H1 (cell line): ENCODE measurements around the gene ETNPPL. TPM values are rescaled to one million over a fixed set of nuclear protein-coding genes. Genes with fewer than 3 reads are reported as not detected.

Experiments used
- CTCF ChIA-PET: fragments of 300-600 bp; sonication (Branson Sonifier 250); formaldehyde crosslinking; loops from one replicate; lab custom pipeline; 2021; ENCODE audit not compliant: partially characterized antibody; lab: Charles Lee
- POLR2A ChIA-PET: fragments of 300-600 bp; sonication (Branson Sonifier 250); formaldehyde crosslinking; loops from one replicate; lab custom pipeline; 2021; ENCODE audit warnings: inconsistent platforms; ENCODE audit not compliant: partially characterized antibody; lab: Charles Lee
- DNase-seq, 2 experiments: peaks; one replicate each; pipeline versions ENCODE4 v3.0.0 to v3.0.0-alpha.2; 2010 to 2022; ENCODE audit warnings: low spot score in 2 of 2, low read depth in 1 of 2, mixed read lengths in 1 of 2
- FAIRE-seq: peaks from 2 replicates; lab custom pipeline; 2011; peaks lifted over from hg19 to GRCh38; lab: Jason Lieb, UNC
- H2AFZ ChIP-seq: 2 replicates; pipeline ENCODE4 v1.8.1; 2012; ENCODE audit warnings: low read length, inconsistent platforms
- H2AK5ac ChIP-seq: 2 replicates; pipeline ENCODE4 v1.6.1; 2013; ENCODE audit warnings: low read depth, low read length
- H2BK120ac ChIP-seq: replicated peaks from 2 replicates; pipeline ENCODE3; 2013; ENCODE audit warnings: low read depth, low read length, inconsistent platforms
- H2BK12ac ChIP-seq: 2 replicates; pipeline ENCODE4 v1.6.1; 2013; ENCODE audit warnings: low read depth, low read length
- H2BK15ac ChIP-seq: 2 replicates; pipeline ENCODE4 v1.6.1; 2013; ENCODE audit warnings: low read length
- H2BK20ac ChIP-seq: 2 replicates; pipeline ENCODE4 v1.6.1; 2013; ENCODE audit warnings: low read length
- H2BK5ac ChIP-seq: 2 replicates; pipeline ENCODE4 v1.6.1; 2013; ENCODE audit warnings: low read depth, low read length
- H3K14ac ChIP-seq: 2 replicates; pipeline ENCODE4 v1.6.1; 2013; ENCODE audit warnings: inconsistent platforms; ENCODE audit not compliant: insufficient read length
- H3K18ac ChIP-seq: 2 replicates; pipeline ENCODE4 v1.6.1; 2013; ENCODE audit warnings: low read length; ENCODE audit errors: extremely low read depth
- H3K23ac ChIP-seq: 2 replicates; pipeline ENCODE4 v1.6.1; 2013; ENCODE audit warnings: inconsistent platforms; ENCODE audit not compliant: insufficient read length
- H3K23me2 ChIP-seq: 2 replicates; pipeline ENCODE4 v1.6.1; 2013; ENCODE audit warnings: low read depth, low read length
- H3K27ac ChIP-seq: 2 replicates; pipeline ENCODE4 v1.6.1; 2011; ENCODE audit warnings: low read depth, low read length, inconsistent platforms
- H3K27me3 ChIP-seq, 4 experiments: replicated peaks in 1 of 4; 1 replicate in 1 of 4; 2 replicates in 3 of 4; pipeline versions ENCODE4 v1.6.1 to v1.8.1; 2011 to 2013; ENCODE audit warnings: low read length in 3 of 4, mild to moderate bottlenecking in 3 of 4, inconsistent platforms in 2 of 4, mixed read lengths in 2 of 4, moderate library complexity in 1 of 4; ENCODE audit not compliant: control insufficient read depth in 3 of 4, insufficient read depth in 3 of 4; ENCODE audit errors: extremely low read depth in 1 of 4
- H3K36me3 ChIP-seq, 4 experiments: 2 replicates each; pipeline versions ENCODE4 v1.6.1 to v1.8.1; 2011 to 2013; ENCODE audit warnings: mild to moderate bottlenecking in 4 of 4, low read length in 3 of 4, moderate library complexity in 2 of 4, control low read depth in 1 of 4, inconsistent platforms in 1 of 4; ENCODE audit not compliant: insufficient read depth in 4 of 4, control insufficient read depth in 2 of 4
- H3K4ac ChIP-seq: replicated peaks from 2 replicates; pipeline ENCODE3; 2013; ENCODE audit warnings: low read length, low read depth, mixed read lengths, inconsistent platforms; ENCODE audit not compliant: insufficient read length
- H3K4me1 ChIP-seq, 4 experiments: replicated peaks in 1 of 4; 1 replicate in 1 of 4; 2 replicates in 3 of 4; pipeline versions ENCODE4 v1.6.1 to v1.8.1; 2011 to 2013; ENCODE audit warnings: low read length in 3 of 4, inconsistent platforms in 2 of 4, mixed read lengths in 1 of 4; ENCODE audit not compliant: insufficient read depth in 4 of 4, control insufficient read depth in 3 of 4
- H3K4me2 ChIP-seq, 2 experiments: 2 replicates each; pipeline versions ENCODE4 v1.6.1 to v1.8.1; 2011 to 2013; ENCODE audit warnings: low read depth in 2 of 2, low read length in 2 of 2, control low read depth in 1 of 2, inconsistent platforms in 1 of 2, mild to moderate bottlenecking in 1 of 2; ENCODE audit not compliant: insufficient read depth in 1 of 2
- H3K4me3 ChIP-seq, 4 experiments: fragments of 200-600, 300-600 bp in 1 of 4; sonication (generic), shearing (Covaris generic), sonication (Bioruptor Twin) in 1 of 4; 2 replicates each; pipeline versions ENCODE4 v1.5.1 to v1.8.1; 2011 to 2016; ENCODE audit warnings: low read length in 4 of 4, low read depth in 3 of 4, control low read depth in 2 of 4, inconsistent platforms in 2 of 4, mild to moderate bottlenecking in 2 of 4, mixed read lengths in 1 of 4, moderate library complexity in 1 of 4; ENCODE audit not compliant: insufficient read depth in 2 of 4; ENCODE audit errors: extremely low read depth in 1 of 4
- H3K56ac ChIP-seq: replicated peaks from 2 replicates; pipeline ENCODE3; 2013; ENCODE audit warnings: low read depth, mild to moderate bottlenecking, mixed read lengths, low read length, inconsistent platforms; ENCODE audit not compliant: insufficient read length
- H3K79me1 ChIP-seq: 2 replicates; pipeline ENCODE4 v1.6.1; 2013; ENCODE audit warnings: low read depth, low read length, control low read depth
- H3K79me2 ChIP-seq, 2 experiments: 2 replicates each; pipeline versions ENCODE4 v1.6.1 to v1.8.1; 2012 to 2013; ENCODE audit warnings: low read length in 2 of 2, mild to moderate bottlenecking in 2 of 2, inconsistent platforms in 1 of 2; ENCODE audit not compliant: insufficient read depth in 2 of 2, control insufficient read depth in 1 of 2
- H3K9ac ChIP-seq, 4 experiments: replicated peaks in 1 of 4; 1 replicate in 1 of 4; 2 replicates in 3 of 4; pipeline versions ENCODE4 v1.6.1 to v1.8.1; 2011 to 2013; ENCODE audit warnings: low read depth in 3 of 4, low read length in 3 of 4, control low read depth in 2 of 4, mild to moderate bottlenecking in 2 of 4, moderate library complexity in 2 of 4, inconsistent platforms in 1 of 4; ENCODE audit errors: extremely low read depth in 1 of 4
- H3K9me3 ChIP-seq, 2 experiments: 2 replicates each; pipeline versions ENCODE4 v1.6.1 to v1.8.1; 2012 to 2013; ENCODE audit warnings: mild to moderate bottlenecking in 2 of 2, moderate library complexity in 2 of 2, control low read depth in 1 of 2, inconsistent platforms in 1 of 2, low read depth in 1 of 2, low read length in 1 of 2, mixed read lengths in 1 of 2; ENCODE audit not compliant: insufficient read depth in 2 of 2
- H4K20me1 ChIP-seq, 2 experiments: replicated peaks in 1 of 2; 2 replicates each; pipeline versions ENCODE3 to v1.8.1; 2011 to 2013; ENCODE audit warnings: inconsistent platforms in 2 of 2, low read length in 2 of 2, mild to moderate bottlenecking in 1 of 2; ENCODE audit not compliant: insufficient read depth in 2 of 2, control insufficient read depth in 1 of 2
- H4K5ac ChIP-seq: 2 replicates; pipeline ENCODE4 v1.6.1; 2013; ENCODE audit warnings: low read length, low read depth, mixed read lengths, inconsistent platforms; ENCODE audit not compliant: insufficient read length
- H4K8ac ChIP-seq: 2 replicates; pipeline ENCODE4 v1.8.0; 2013; ENCODE audit warnings: mild to moderate bottlenecking, moderate library complexity, low read length, inconsistent platforms; ENCODE audit not compliant: insufficient read depth; ENCODE audit errors: extremely low read depth
- H4K91ac ChIP-seq: replicated peaks from 2 replicates; pipeline ENCODE3; 2013; ENCODE audit warnings: low read length, mixed read lengths, inconsistent platforms; ENCODE audit not compliant: insufficient read length
- CTCF ChIP-seq, 3 experiments: IDR thresholded peaks; 1 replicate in 2 of 3; 2 replicates in 1 of 3; pipeline versions ENCODE4 v1.5.1 to v1.6.1; 2011; ENCODE audit warnings: low read length in 3 of 3, mild to moderate bottlenecking in 3 of 3, inconsistent platforms in 2 of 3, low read depth in 1 of 3, moderate library complexity in 1 of 3; ENCODE audit not compliant: insufficient read depth in 1 of 3; ENCODE audit errors: control extremely low read depth in 1 of 3
- GABPA ChIP-seq: IDR thresholded peaks from 2 replicates; pipeline ENCODE4 v1.6.1; 2011; ENCODE audit warnings: mild to moderate bottlenecking, low read length, moderate library complexity, borderline replicate concordance; ENCODE audit not compliant: insufficient read depth
- HDAC6 ChIP-seq: IDR thresholded peaks from one replicate; pipeline ENCODE4 v1.7.1; 2012; ENCODE audit warnings: low read depth, mild to moderate bottlenecking, inconsistent platforms, low read length, moderate library complexity
- MAFK ChIP-seq: IDR thresholded peaks from 2 replicates; pipeline ENCODE4 v1.6.1; 2012; ENCODE audit warnings: low read depth, mild to moderate bottlenecking, improper control_type of control experiment, low read length
- SP1 ChIP-seq: IDR thresholded peaks from 2 replicates; pipeline ENCODE4 v1.6.1; 2011; ENCODE audit warnings: low read depth, low read length
- SRF ChIP-seq: IDR thresholded peaks from 2 replicates; pipeline ENCODE4 v1.6.1; 2011; ENCODE audit warnings: mild to moderate bottlenecking, low read depth, low read length, moderate library complexity
- TAF7 ChIP-seq: optimal IDR thresholded peaks from 2 replicates; pipeline ENCODE3; 2011; ENCODE audit warnings: low read depth, mild to moderate bottlenecking, inconsistent platforms, low read length, moderate library complexity, borderline replicate concordance
- WGBS, 2 experiments: shearing (Covaris generic) in 1 of 2; methylation state at CpG; one replicate each; pipeline versions ENCODE4 v1.1.6 to v1.1.7; 2013 to 2015; ENCODE audit warnings: low lambda C conversion rate in 2 of 2, mixed read lengths in 2 of 2, inconsistent platforms in 1 of 2, low coverage in 1 of 2, missing lambda C conversion rate in 1 of 2; ENCODE audit not compliant: insufficient replicate concordance in 2 of 2, insufficient coverage in 1 of 2, insufficient read length in 1 of 2; ENCODE audit errors: extremely low coverage in 1 of 2, missing lambda C conversion rate in 1 of 2; 5-methylcytosine and 5-hydroxymethylcytosine counted together
- polyA plus RNA-seq, 7 experiments: library from polyadenylated mRNA; depleted of rRNA in 3 of 7; stranded (reverse) in 5 of 7; unstranded in 2 of 7; fragments of >200 nt in 5 of 7; fragments of 200-250 nt in 2 of 7; gene quantifications; 1 replicate in 5 of 7; 2 replicates in 1 of 7; 4 replicates in 1 of 7; pipeline versions ENCODE4 v1.2.1 to v1.2.3, GENCODE V29; 2011 to 2013; ENCODE audit warnings: missing spikeins in 2 of 7, mixed read lengths in 2 of 7
- total RNA-seq: library from RNA; stranded (reverse); fragmentation: NEBNext Ultra II Directional; extraction: Animal tissue kit (Norgen Biotek cat#: 25700); gene quantifications from 2 replicates; pipeline ENCODE4 v1.2.1, GENCODE V29; 2021

Gene ETNPPL
- total and polyA plus RNA-seq, 2 of the 8 experiments (the other 6 are each of a cell fraction or from before 2014, with no cell fraction given) = 0.80 to 2.5 TPM

DNA sequence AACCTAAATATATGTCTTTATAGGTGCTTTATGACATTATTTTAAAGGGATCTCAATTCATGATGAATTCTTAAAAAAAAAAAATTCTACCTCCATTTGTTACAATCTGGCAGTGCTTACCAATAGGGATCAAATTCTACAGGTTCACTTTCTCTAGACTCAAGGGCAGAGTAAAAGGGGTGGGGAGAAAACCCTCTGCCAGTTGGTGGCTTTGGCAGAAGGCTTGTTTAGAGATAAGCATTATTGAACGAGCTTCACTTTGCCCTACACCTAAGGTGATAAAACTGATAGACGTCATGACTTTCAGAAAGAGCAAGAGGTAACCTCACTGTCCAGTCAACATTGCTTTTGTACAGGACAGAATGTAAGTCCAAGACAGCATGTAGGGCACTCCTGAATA is 58.9 kb downstream of the ETNPPL start:
- H3K23ac ChIP-seq = no peak overlapping the region
- H2BK5ac ChIP-seq = no peak overlapping the region
- no peak overlapping the region for H4K5ac ChIP-seq
- no peak overlapping the region for H3K18ac ChIP-seq
- no peaks in the 10 kb centered on the region for H4K20me1 ChIP-seq
- ChIA-PET POLR2A (interaction anchor here (1.0 kb wide), 1 partner anchor 15 kb away, joined by 3 read pairs; no protein-coding TSS in a partner anchor), CTCF (interaction anchor here (0.7 to 0.9 kb wide), 2 partner anchors 19 to 65 kb away, joined by 3 read pairs; no protein-coding TSS in a partner anchor)
- 80% methylated on average over 2 of the region's 2 CpGs; no CpG with 5 or more reads in 1 of the 2 experiments for WGBS, 2 experiments
- no peaks in the 10 kb centered on the region for H3K4me1 ChIP-seq
- no peak overlapping the region for H2BK20ac ChIP-seq
- H3K79me1 ChIP-seq = no peaks in the 10 kb centered on the region
- H2BK12ac ChIP-seq = no peak overlapping the region
- H3K14ac ChIP-seq = no peak overlapping the region
- H2AK5ac ChIP-seq = no peak overlapping the region
- H2AFZ ChIP-seq = no peak overlapping the region
- no peak overlapping the region for H2BK120ac ChIP-seq
- H3K23me2 ChIP-seq = no peaks in the 10 kb centered on the region
- no peak for FAIRE-seq
- no peak overlapping the region for H3K56ac ChIP-seq
- H3K9me3 ChIP-seq = no peaks in the 10 kb centered on the region
- no peaks in the 10 kb centered on the region for H3K79me2 ChIP-seq
- no peak overlapping the region for H3K4ac ChIP-seq
- H3K27ac ChIP-seq = no peak overlapping the region
- no peak overlapping the region for H4K91ac ChIP-seq
- no peak overlapping the region for H3K4me2 ChIP-seq
- no peak overlapping the region for H2BK15ac ChIP-seq
- H3K9ac ChIP-seq = no peak overlapping the region
- DNase-seq = no peak
- TF ChIP-seq SP1 (no peak), MAFK (no peak), HDAC6 (no peak), GABPA (no peak), CTCF (IDR thresholded peaks at IDR 0.05; ENCODE audit: control extremely low read depth in 1 of 3, insufficient read depth in 1 of 3, low read depth in 1 of 3, low read length in 3 of 3) (no peak), SRF (no peak), TAF7 (no peak)
- no peaks in the 10 kb centered on the region for H3K27me3 ChIP-seq
- no peaks in the 10 kb centered on the region for H3K36me3 ChIP-seq
- H3K4me3 ChIP-seq = no peak overlapping the region
- H4K8ac ChIP-seq = no peak overlapping the region
